ENCODE data around the gene FAM234B.

Gene FAM234B, protein sequence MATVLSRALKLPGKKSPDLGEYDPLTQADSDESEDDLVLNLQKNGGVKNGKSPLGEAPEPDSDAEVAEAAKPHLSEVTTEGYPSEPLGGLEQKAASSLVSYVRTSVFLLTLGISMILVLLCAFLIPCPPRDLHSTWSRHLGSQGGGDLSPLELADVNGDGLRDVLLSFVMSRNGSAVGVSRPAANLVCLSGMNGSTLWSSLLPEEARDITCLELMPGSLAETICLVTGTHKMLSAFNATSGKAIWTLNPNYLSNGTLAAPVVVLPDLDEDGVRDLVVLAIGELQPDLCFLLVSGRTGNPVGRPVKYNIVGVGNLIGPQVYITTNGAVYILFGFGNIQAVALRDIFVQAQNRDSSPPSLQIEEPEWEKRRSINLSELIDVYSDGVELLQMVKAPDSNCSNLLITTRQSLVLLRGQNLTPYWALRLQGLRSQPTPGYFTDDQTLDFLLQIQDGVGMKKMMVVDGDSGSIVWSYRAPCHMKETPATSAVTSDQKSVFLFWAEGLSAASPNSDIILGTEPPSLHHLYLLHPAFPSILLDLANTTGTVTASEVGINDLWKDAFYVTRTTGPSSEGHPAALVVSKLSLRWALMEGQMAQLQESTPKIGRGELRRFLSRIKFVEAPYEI

DNA sequence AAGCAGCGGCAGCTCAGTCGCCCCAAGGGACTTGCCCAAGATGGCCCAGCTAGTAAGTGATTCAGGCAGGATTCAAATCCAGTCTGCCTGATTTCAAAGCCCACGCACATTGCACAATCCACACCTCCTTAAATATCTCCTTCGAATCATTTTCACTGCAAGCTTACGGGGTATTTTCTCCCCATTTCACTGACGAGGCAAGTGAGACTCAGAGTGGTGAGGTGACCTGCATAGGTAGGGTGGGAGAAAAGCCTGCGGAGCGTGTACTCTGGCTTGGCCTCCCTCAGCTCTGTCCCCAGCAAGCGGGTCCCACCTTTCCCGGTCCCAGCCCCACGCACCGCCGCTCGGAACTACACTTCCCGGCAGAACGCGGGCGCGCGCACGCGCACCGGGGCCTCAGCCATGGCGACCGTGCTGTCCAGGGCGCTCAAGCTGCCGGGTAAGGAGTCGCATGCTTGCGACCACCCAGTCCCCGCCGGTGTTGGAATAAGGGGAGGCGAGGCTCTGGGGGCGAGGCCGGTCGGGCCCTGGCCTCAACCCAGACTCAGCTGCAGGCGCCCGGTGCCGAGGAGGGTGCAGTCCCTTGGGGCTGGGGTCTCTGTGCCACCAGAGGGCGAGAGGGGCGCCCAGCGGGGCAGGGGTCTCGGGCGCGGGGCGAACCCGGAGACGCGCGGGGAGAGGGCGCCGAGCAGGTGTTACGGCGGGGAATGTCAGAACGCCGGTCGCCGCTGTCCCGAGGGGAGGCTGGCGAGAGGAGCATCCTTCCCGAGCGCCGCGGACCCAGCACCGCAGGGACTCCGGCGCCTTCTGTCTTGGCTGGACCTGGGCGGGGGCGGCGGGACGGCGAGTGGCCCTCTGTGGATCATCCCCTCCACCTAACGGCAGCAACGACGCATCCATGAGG lies at the start of gene FAM234B:
FAM234B (plus strand) TSS at position 380 of the 904 bp plus-strand sequence; CDS start at position 403, 23 bp downstream.
- DNase-seq: peak; percentile 46

DNA sequence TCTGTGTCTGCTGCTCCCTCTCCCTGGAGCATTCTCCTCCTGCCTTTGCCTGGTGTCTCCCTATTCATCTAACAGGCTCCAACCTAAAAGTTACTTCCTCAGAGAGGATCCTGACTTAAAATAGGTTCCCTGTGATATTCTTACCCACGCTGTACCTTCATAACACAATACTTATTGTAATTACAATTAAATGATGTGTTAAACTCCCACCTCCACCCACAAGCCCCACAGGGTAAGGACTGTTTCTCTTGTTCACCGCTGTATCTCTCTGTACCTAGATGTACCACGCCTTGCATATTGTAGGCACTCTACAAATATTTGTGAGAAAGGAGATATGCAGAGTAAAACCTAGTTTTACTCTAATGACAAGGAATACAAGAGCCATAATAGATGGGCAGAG lies 49.1 kb upstream of the FAM234B start:
- DNase-seq: no peak

DNA sequence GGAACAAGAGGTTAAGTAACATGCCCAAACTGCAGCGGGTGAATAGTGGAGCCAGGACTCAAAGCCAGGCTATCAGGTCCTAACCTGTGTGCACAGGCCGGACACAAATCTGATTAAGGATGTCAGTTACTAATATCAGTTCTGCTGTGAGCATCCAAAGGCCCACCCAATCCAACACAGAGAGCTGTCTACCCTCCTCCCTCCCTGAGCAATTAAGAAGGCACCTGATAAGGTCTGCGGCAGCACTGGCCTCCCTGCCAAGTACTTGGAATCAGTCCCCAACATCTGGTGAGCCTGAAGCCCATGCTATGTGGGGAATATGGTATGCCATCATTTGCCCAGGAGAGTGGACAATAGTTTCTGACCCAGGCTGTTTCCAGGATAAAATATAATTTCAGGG lies 48.0 kb upstream of the FAM234B start:
- no peak for DNase-seq

DNA sequence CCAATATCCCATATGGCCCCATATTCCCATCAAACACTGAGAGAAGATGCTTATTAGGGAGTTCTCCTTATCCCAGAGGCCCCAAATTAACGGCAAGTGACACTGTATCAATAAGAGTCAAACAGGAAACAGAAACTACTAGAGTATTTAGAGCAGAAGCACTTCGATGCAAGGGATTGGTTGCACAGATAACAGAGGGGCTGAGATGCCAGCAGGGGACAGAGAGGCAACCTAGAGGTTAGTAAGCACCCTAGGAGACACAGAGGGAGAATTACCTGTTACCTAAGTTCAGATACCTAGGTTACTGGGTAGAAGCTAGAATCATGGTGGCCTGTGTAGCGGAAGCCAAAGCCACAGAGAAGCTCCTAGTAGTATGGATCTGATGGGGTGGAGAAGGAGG lies 47.0 kb upstream of the FAM234B start:
- DNase-seq: no peak

DNA sequence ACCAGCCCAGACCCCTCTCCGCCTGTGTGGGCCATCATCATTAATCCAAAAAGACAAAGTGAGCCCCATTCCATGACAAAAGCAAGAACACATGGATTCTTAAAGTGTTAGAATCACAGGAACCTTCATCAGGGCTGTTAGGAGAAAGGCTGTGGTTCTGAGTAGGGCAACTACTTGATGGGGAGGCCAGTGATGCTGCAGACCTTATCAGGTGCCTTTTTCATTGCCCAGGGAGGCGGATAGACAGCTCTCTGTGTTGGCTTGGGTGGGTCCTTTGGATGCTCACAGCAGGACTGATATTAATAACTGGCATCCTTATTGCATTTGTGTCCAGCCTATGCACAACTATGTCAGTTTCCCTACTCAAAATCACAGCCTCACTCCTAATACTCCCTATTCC lies 46.4 kb upstream of the FAM234B start:
- DNase-seq: no peak

DNA sequence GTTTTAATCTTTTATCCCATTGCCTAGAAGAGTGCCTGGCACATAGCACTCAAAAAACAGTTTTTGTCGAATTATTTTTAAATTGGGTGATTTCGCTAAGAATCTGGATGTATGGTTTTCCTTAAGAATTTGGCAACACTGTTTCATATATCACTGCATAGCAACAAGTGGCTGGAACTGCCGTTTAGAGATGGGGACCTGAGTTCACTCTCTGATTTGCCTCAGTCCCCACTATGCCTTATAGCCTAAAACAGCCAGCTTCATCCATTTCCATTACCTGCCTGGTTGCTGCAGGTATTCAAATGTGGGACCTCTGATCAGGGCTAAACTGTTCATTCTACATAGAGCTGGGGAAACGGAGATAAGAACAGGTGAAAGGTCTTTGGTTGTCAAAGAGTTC lies 45.9 kb upstream of the FAM234B start:
- no peak for DNase-seq

DNA sequence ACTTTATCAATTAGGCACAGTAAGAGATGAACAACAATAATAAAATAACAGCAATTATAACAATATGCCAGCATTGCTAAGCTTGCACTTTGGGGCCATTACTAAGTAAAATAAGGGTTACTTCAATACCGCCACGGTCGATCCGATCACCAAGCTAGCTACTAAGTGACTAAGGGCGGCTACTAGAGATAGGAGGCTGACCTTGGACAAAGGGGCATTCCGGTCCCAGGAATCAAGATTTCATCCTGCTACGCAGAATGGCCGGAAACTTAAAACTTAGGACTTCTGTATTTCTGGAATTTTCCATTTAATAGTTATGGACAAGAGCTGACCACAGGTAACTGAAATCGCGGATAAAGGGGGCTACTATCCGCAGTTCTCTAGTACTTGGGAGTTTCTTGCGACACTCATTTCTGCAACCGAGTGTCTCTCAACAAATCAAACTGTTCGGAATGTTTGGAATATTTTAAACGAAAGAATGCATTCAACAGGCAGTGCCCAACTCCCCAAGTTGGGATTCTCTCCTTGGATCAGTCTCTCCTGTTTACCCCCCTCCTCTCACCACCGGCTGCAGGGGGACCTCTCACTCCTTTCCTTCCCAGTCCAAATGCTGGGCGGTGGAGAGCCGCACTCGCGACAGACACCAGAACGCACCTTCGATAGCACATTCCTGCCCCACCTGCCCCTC lies 44.8 kb upstream of the FAM234B start:
- DNase-seq: peak; percentile 30

DNA sequence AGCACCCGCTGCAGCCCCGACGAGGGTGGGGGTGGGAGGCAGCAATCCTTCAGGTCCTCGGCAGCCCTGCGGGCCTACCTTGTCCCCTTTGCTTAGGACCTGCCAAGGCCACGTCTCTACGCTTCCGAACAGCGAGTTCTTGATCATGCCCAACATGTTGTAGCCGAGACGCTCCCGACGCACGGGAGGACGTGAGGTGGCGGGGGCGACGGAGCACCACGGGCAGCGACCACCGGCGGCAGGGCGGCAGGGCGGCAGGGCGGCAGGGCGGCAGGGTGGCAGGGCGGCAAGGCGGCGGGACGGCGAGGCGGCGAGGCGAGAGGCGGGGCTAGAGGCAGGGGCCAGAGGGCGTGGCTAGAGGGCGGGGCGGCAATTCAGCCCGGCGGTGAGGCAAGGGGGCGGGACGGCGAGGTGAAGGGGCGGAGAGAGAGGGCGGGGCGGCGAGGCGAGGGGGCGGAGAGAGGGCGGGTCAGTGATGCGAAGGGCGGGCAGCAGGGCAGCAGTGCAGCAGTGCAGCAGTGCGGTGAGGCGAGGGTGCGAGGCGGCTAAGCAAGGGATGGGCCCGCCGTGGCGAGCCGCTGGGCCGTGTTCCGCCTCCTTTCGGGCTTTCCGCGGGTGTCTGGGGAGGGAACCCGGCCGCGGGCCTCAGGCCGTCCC lies 44.1 kb upstream of the FAM234B start, which contains the start of gene HEBP1:
HEBP1 (minus strand) TSS at position 307 of the 657 bp plus-strand sequence; CDS start at position 156, 151 bp downstream.
- peak; percentile 90 for DNase-seq

DNA sequence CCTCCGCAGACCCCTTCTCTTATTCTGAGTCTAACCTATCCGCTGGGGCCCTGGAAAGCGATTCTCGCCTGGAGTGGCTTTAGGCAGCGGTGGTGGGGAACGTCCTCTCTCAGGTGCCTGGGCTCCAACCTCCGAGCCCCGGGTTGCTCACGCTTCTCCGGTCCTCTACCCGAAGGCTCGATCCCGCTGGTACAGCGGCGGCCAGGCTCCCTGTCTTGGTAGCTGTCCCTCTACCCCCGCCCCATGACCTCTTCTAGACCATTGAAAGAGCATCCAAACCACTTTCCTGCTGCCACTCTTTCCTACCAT lies 43.6 kb upstream of the FAM234B start:
- no peak for DNase-seq

DNA sequence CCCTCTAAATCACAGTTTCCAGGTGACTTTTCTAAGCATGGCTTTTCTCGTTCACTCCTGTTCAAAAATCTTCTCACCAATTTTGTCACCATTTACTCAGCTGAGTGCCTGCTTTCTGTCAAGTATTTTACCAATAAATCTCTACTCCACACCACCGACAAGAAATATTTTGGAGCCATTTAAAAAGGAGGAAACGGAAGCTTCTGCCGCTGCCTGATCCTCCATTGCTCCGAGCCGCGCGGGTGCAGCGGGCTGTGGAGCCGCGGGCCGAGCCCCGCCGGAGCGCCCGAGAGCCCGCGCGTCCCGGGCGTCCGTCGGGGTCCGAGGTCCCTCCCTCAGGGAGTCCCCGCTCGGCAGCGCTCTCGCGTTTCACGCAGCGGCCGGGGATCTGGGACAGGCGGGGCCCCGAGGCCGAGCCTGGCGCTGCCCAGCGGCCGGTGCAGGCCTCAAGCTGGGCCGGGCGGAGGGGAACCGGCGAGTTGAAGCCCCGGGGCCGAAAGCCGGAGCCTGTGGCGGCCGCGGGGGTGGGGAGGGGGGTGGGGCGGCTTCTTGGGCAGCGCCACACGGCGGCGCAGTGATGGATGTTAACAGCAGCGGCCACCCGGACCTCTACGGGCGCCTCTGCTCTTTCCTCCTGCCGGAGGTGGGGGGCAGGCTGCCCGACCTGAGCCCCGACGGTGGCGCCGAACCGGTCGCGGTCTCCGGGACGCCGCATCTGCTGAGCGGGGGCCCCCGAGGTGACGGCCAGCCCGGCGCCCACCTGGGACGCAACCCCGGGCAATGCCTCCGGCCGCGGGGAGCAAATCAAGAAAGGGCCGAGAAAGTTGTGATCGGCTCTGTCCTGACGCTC lies 43.0 kb upstream of the FAM234B start:
- peak; percentile 64 for DNase-seq

DNA sequence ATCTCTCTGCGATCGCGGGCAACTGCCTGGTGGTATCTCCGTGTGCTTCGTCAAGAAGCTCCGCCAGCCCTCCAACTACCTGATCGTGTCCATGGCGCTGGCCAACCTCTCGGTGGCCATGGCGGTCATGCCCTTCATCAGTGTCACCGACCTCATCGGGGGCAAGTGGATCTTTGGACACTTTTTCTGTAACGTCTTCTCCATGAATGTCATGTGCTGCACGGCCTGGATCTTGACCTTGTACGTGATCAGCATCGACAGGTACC lies 42.5 kb upstream of the FAM234B start:
- DNase-seq: no peak

DNA sequence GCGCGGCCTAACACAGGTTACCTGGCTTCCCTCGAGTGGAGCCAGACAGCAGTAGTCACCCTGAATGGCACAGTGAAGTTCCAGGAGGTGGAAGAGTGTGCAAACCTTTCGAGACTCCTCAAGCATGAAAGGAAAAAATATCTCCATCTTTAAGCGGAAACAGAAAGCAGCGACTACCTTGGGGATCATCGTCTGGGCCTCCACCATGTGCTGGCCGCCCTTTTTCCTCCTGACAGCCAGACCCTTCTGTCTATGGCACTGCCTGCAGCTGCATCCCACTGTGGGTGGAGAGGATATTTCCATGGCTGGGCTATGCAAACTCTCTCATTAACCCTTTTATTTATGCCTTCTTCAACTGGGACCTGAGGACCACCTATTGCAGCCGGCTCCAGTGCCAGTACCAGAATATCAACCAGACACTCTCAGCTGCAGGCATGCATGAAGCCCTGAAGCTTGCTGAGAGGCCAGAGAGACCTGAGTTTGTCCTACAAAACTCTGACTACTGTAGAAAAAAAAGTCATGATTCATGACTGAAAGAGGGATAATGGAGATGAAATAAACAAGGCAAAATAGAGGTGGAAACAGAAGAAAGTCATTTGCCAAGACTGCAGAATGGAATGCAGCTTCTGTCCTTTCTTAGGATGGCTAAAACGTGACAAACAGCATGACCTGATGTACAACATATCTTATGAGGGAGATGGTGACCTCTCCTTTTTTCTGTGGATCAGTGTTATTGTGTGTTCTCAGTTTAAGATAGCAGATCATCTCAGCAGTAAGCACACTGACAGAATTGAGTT lies 41.7 kb upstream of the FAM234B start:
- no peak for DNase-seq

DNA sequence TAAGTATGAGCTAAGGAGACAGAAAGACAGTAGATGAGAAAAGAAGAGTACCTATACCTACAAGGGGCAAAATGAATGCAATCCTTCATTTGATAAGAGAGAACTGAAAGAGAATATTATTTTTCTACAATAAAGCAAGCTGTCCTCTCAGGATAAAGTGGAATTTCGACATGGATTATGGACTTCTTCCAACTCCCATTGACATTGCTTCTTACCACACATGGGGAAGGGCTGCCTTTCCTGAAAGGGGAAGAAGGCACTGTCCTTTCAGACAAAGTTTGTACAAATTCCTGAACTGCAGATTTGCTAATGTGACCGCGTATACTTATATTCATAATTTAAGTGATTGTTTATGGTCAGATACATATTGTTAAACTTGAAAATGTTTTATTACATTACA lies 39.8 kb upstream of the FAM234B start:
- DNase-seq: peak; percentile 36

DNA sequence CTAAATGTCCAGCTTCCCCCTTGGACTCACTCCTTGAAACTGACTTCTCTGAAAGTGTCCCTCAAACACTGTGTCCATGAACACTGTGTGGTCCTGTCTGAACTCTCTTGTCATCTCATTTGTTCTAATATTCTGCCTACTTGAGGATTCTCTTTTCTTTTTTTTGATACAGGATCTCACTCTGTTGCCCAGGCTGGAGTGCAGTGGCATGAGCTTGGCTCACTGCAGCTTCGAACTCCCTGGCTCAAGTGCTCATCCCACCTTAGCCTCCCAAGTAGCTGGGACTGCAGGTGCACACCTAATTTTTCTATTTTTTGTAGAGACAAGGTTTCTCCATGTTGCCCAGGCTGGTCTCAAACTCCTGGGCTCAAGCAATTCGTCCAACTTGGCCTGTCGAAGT lies 39.2 kb upstream of the FAM234B start:
- DNase-seq: no peak

DNA sequence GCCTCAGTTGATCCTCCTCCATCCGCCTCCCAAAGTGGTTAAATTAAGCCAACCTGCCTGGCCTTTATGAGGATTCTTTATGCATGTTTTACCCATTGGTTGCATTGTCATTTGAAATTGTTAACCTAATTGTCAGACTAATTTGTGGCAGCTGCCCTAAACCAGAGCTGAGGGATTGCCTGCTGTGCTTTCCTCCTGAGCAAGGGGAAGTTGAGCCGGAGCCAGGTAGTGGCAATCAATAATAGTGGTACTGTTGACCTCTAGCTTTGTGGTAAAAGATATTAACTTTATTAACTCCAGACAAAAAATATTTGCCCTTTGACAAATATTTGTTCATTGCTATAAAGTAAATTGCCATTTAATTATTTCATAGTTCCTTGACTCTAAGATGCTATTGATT lies 38.5 kb upstream of the FAM234B start:
- DNase-seq: no peak

DNA sequence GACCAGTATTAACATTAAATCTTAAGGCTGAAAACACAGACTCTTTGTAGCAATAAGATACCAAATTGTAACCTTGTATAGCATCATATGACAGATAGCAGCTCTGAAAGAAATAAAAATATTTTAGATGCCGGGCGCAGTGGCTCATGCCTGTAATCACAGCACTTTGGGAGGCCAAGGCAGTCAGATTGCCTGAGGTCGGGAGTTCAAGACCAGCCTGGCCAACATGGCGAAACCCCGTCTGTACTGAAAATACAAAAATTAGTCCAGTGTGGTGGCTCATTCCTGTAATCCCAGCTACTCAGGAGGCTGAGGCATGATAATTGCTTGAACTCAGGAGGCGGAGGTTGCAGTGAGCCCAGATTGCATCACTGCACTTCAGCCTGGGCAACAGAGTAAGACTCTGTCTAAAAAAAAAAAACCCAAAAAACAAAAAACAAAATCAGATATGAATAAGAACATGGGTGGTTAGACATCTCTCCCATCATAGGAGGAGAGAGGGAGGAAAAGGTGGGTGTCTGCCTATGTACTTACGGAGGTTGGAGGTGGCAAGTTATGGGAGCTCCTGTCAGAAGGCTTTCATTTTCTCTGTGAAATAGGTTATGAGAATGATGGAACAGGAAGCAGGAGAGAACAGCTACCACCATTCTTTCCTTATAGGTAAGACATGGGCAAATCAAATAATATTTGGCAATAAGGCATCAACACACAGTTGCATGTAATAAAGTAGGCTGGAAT lies 36.5 kb upstream of the FAM234B start:
- no peak for DNase-seq

DNA sequence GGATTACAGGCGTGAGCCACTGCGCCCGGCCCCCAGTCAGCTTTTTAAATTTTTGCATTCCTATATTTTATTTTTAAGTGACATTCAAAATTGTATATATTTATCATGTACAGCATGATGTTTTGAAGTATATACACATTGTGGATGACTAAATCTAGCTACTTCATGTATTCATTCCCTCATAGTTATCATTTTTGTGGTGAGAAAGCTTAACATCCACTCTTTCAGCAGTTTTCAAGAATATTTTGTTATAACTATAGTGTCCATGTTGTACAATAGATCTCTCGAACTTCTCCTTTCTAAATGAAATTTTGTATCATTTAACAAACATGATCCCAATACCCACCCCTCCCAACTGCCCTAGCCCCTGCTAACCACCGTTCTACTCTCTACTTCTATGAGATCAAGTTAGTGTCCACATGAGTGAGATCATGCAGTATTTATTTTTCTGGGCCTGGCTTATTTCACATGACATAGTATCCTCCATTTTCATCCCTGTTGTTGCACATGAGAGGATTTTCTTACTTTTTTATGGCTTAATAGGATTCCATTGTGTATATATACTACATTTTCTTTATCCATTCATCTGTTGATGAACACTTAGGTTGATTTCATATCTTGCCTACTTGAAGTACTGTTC lies 35.3 kb upstream of the FAM234B start:
- peak; percentile 50 for DNase-seq

DNA sequence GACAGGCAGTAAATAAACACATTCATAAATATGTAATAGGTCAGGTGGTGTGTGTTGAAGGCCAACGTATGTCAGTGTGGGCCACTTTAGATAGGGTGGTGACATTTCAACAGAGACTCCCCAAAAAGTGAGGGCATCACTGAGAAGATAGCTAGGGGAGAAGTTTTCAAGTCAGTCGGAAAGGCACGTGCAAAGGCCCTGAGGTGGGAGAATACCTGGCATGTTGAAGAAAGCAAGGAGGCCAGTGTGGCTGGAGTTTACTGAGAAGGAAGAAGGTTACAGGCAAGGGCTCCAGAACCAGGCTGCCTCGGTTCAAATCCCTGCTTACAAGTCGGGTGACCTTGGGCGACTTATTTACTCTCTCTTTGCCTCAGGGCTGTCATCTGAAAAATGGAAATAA lies 33.1 kb upstream of the FAM234B start:
- DNase-seq: no peak

DNA sequence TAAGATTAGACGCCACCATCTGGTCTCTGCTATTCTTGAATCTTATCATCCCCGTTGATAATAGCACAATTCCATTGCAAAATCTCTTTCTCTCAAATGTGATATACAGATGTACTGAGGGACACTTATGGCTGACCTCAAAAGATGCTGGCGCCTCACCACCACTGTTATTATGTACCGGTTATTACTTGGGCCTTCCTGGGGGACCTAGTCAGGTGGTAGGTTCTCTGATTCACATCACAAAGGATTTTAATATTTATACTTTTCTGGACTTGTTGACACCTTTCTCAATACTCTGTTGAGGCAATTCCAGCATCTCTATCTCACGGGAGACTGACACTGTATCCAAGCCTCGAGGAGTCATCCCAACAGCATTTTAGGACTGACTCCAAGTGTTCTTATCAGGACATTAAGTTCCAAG lies 21.3 kb upstream of the FAM234B start:
- DNase-seq: peak; percentile 26
